WTC11 (cell line): ENCODE data around the gene TMEM151B. TPM values are rescaled to one million over a fixed set of nuclear protein-coding genes. Genes with fewer than 3 reads are reported as not detected.
A peak's percentile ranks its signal among the peaks of the same experiment; 100 is the strongest.

Experiments
- ATAC-seq: fragments of 200-7000 bp; cut with Tn5 transposase; 2 replicates; pipeline ENCODE4 v1.10.0; 2021; ENCODE audit warnings: mild to moderate bottlenecking, moderate library complexity
- CTCF ChIA-PET: fragments of 300-600 bp; sonication (Branson Sonifier 250); formaldehyde crosslinking; loops from one replicate; lab custom pipeline; 2021; ENCODE audit warnings: antibody characterized with exemption; lab: Charles Lee
- POLR2A ChIA-PET: fragments of 350-600 bp; sonication (Branson Sonifier 250); formaldehyde crosslinking; loops from one replicate; lab custom pipeline; 2021; ENCODE audit warnings: antibody characterized with exemption; lab: Charles Lee
- DNase-seq: peaks from one replicate; pipeline ENCODE4 v3.0.0; 2021; ENCODE audit warnings: low spot score
- H3K27ac Mint-ChIP-seq: 2 replicates; pipeline ENCODE4 v1.8.0; 2021; ENCODE audit warnings: mixed read lengths
- H3K27me3 Mint-ChIP-seq: 2 replicates; pipeline ENCODE4 v1.8.0; 2021; ENCODE audit warnings: low read depth, mild to moderate bottlenecking, moderate library complexity, mixed read lengths
- H3K36me3 Mint-ChIP-seq: 2 replicates; pipeline ENCODE4 v1.8.0; 2021; ENCODE audit warnings: mixed read lengths
- H3K4me1 Mint-ChIP-seq: 2 replicates; pipeline ENCODE4 v1.8.0; 2022; ENCODE audit warnings: mixed read lengths
- H3K4me3 Mint-ChIP-seq: 2 replicates; pipeline ENCODE4 v1.8.0; 2021; ENCODE audit warnings: mild to moderate bottlenecking, moderate library complexity, mixed read lengths
- H3K9me3 Mint-ChIP-seq: 2 replicates; pipeline ENCODE4 v1.8.0; 2021; ENCODE audit warnings: mixed read lengths
- ATF3 ChIP-seq: sonication (generic); formaldehyde crosslinking; conservative IDR thresholded peaks from 2 replicates; pipeline ENCODE4 v1.8.1; 2022; ENCODE audit warnings: mild to moderate bottlenecking, missing genetic modification reagents
- CDX4 ChIP-seq: fragments of 250-450 bp; sonication (Bioruptor Pico); IDR thresholded peaks from 2 replicates; pipeline ENCODE4 v1.9.0; 2021; ENCODE audit warnings: moderate library complexity, mild to moderate bottlenecking, inconsistent platforms, borderline replicate concordance
- CREB1 ChIP-seq: sonication (generic); formaldehyde crosslinking; IDR thresholded peaks from 2 replicates; pipeline ENCODE4 v1.8.0; 2023; ENCODE audit warnings: mild to moderate bottlenecking, missing genetic modification reagents
- CREM ChIP-seq: sonication (generic); formaldehyde crosslinking; IDR thresholded peaks from 2 replicates; pipeline ENCODE4 v1.8.1; 2022; ENCODE audit warnings: mild to moderate bottlenecking, missing genetic modification reagents, moderate library complexity
- E2F1 ChIP-seq: sonication (generic); formaldehyde crosslinking; IDR thresholded peaks from 2 replicates; pipeline ENCODE4 v1.8.0; 2022; ENCODE audit warnings: mild to moderate bottlenecking, missing genetic modification reagents
- ESRRA ChIP-seq: sonication (generic); formaldehyde crosslinking; IDR thresholded peaks from 2 replicates; pipeline ENCODE4 v1.8.1; 2022; ENCODE audit warnings: mild to moderate bottlenecking, missing genetic modification reagents, borderline replicate concordance
- KAT7 ChIP-seq: sonication (generic); formaldehyde crosslinking; IDR thresholded peaks from 2 replicates; pipeline ENCODE4 v1.8.1; 2023; ENCODE audit warnings: missing genetic modification reagents, mild to moderate bottlenecking, borderline replicate concordance
- MAX ChIP-seq: sonication (generic); formaldehyde crosslinking; IDR thresholded peaks from 2 replicates; pipeline ENCODE4 v1.8.0; 2022; ENCODE audit warnings: mild to moderate bottlenecking, missing genetic modification reagents
- MLX ChIP-seq: sonication (generic); formaldehyde crosslinking; IDR thresholded peaks from 2 replicates; pipeline ENCODE4 v1.8.1; 2023; ENCODE audit warnings: mild to moderate bottlenecking, missing genetic modification reagents, moderate library complexity
- NR1H2 ChIP-seq: sonication (generic); formaldehyde crosslinking; IDR thresholded peaks from 2 replicates; pipeline ENCODE4 v1.9.0; 2021; ENCODE audit warnings: mild to moderate bottlenecking, moderate library complexity, missing genetic modification reagents
- PRDM15 ChIP-seq: sonication (generic); formaldehyde crosslinking; IDR thresholded peaks from 2 replicates; pipeline ENCODE4 v1.8.0; 2022; ENCODE audit warnings: missing genetic modification reagents
- SMAD3 ChIP-seq: sonication (generic); formaldehyde crosslinking; IDR thresholded peaks from 2 replicates; pipeline ENCODE4 v1.8.0; 2022; ENCODE audit warnings: missing genetic modification reagents, mild to moderate bottlenecking, borderline replicate concordance
- SOX15 ChIP-seq: fragments of 250-450 bp; sonication (Bioruptor Pico); IDR thresholded peaks from 2 replicates; pipeline ENCODE4 v1.9.0; 2021; ENCODE audit warnings: mild to moderate bottlenecking
- SP1 ChIP-seq: sonication (generic); formaldehyde crosslinking; conservative IDR thresholded peaks from 2 replicates; pipeline ENCODE4 v1.8.1; 2022; ENCODE audit warnings: missing genetic modification reagents
- STAT6 ChIP-seq: sonication (generic); formaldehyde crosslinking; conservative IDR thresholded peaks from 2 replicates; pipeline ENCODE4 v1.8.1; 2023; ENCODE audit warnings: mild to moderate bottlenecking, low read depth, missing genetic modification reagents, moderate library complexity
- ZNF121 ChIP-seq: sonication (generic); formaldehyde crosslinking; IDR thresholded peaks from 2 replicates; pipeline ENCODE4 v1.8.0; 2023; ENCODE audit warnings: missing genetic modification reagents
- ZNF425 ChIP-seq: fragments of 250-450 bp; sonication (Bioruptor Pico); conservative IDR thresholded peaks from 2 replicates; pipeline ENCODE4 v1.9.0; 2021; ENCODE audit warnings: mild to moderate bottlenecking
- ZNF512 ChIP-seq: sonication (generic); formaldehyde crosslinking; IDR thresholded peaks from 2 replicates; pipeline ENCODE4 v1.8.1; 2022; ENCODE audit warnings: missing genetic modification reagents, borderline replicate concordance
- total RNA-seq: library from RNA; stranded (reverse); gene quantifications from 3 replicates; pipeline ENCODE4 v1.2.3, GENCODE V29; 2021

TMEM151B gene
- total RNA-seq, 1 experiment from 2014 or later, result 5.5 TPM

GRCh38 chr6:44245391-44245911 lies 24.8 kb upstream of the TMEM151B start (continued):
- TF ChIP-seq ESRRA (CRISPR knock-in tag) (no peak), SOX15 (CRISPR knock-in tag) (no peak), SP1 (CRISPR knock-in tag) (no peak), E2F1 (CRISPR knock-in tag) (no peak)

GRCh38 chr6:44245912-44246662 lies 24.2 kb upstream of the TMEM151B start:
- H3K9me3 Mint-ChIP-seq, result no peaks in the 10 kb centered on the region
- DNase-seq (peak; percentile 98), ATAC-seq (peak; percentile 85)
- H3K27me3 Mint-ChIP-seq, result peaks cover 16% of the 10 kb centered on the region
- peaks cover 34% of the 10 kb centered on the region for H3K4me1 Mint-ChIP-seq
- POLR2A ChIA-PET, result interaction anchor here (0.6 to 4.9 kb wide), 23 partner anchors 8 to 1316 kb away, joined by 3 to 83 read pairs (median 5); partner anchors contain the start of genes CNPY3, MRPL14, MYMX and SLC29A1
- H3K27ac Mint-ChIP-seq, result peak overlapping the region; percentile 99
- H3K4me3 Mint-ChIP-seq, result peak overlapping the region; percentile 99
- CTCF ChIA-PET, result interaction anchor here (0.6 to 7.2 kb wide), 27 partner anchors 9 to 386 kb away, joined by 3 to 80 read pairs (median 3); partner anchors contain the start of genes AARS2, SLC29A1 and SLC35B2
- peaks cover 41% of the 10 kb centered on the region for H3K36me3 Mint-ChIP-seq
- TF ChIP-seq MLX (CRISPR knock-in tag) (no peak), STAT6 (CRISPR knock-in tag) (no peak), CDX4 (CRISPR knock-in tag) (no peak), ZNF425 (CRISPR knock-in tag) (no peak), SMAD3 (no peak), NR1H2 (CRISPR knock-in tag) (no peak), CREB1 (CRISPR knock-in tag) (no peak), ZNF121 (CRISPR knock-in tag) (peak; percentile 31; the same call in 1 of the 2 replicates), CREM (CRISPR knock-in tag) (no peak; the same call in 1 of the 2 replicates), PRDM15 (CRISPR knock-in tag) (no peak), KAT7 (CRISPR knock-in tag) (no peak; the same call in 1 of the 2 replicates), ATF3 (CRISPR knock-in tag) (no peak), MAX (peak; percentile 75), ZNF512 (CRISPR knock-in tag) (no peak)
